ENCODE measurements around the gene MST1. TPM values are rescaled to one million over a fixed set of nuclear protein-coding genes. Genes with fewer than 3 reads are reported as not detected.

MST1 gene
- total and polyA plus RNA-seq, 2 donors (not counting 1 experiment from before 2014, with no cell fraction given): 3.5 to 6.6 TPM

- H3K36me3 ChIP-seq (ENCODE audit: control insufficient read depth, insufficient read depth, low read length): no peaks in the 10 kb centered on the region
- DNase-seq (ENCODE audit: low read depth in 2 of 2): no peak
- H3K27me3 ChIP-seq (ENCODE audit: control insufficient read depth, insufficient read depth, low read length): no peaks in the 10 kb centered on the region
- H3K4me1 ChIP-seq (ENCODE audit: control insufficient read depth, extremely low read depth, insufficient read depth, low read length): no peaks in the 10 kb centered on the region
- no peak overlapping the region for H3K27ac ChIP-seq (ENCODE audit: insufficient read depth, low read length)
- H3K79me2 ChIP-seq (ENCODE audit: control insufficient read depth, insufficient read depth, low read length): no peaks in the 10 kb centered on the region
- no peak for TF ChIP-seq EZH2 (IDR thresholded peaks at IDR 0.05; ENCODE audit: low read length, missing control alignments)
- no peaks in the 10 kb centered on the region for H4K20me1 ChIP-seq (ENCODE audit: control insufficient read depth, extremely low read depth, insufficient read depth, low read length)
- H3K4me2 ChIP-seq (ENCODE audit: extremely low read depth, insufficient read depth, low read length): no peak overlapping the region
- H3K4me3 ChIP-seq (replicated peaks in 1 of 4; ENCODE audit: control extremely low read depth in 1 of 4, insufficient read depth in 1 of 4, low read depth in 3 of 4, low read length in 4 of 4): no peak overlapping the region
- no peak overlapping the region for H3K9ac ChIP-seq (ENCODE audit: insufficient read depth, low read length)
- no peaks in the 10 kb centered on the region for H3K9me3 ChIP-seq (ENCODE audit: control insufficient read depth, insufficient read depth, low read depth, low read length)
- no peak overlapping the region for H2AFZ ChIP-seq (ENCODE audit: low read length)
Measured at GRCh38 chr3:49654955-49655556, 34.2 kb downstream of the MST1 start.

DNA sequence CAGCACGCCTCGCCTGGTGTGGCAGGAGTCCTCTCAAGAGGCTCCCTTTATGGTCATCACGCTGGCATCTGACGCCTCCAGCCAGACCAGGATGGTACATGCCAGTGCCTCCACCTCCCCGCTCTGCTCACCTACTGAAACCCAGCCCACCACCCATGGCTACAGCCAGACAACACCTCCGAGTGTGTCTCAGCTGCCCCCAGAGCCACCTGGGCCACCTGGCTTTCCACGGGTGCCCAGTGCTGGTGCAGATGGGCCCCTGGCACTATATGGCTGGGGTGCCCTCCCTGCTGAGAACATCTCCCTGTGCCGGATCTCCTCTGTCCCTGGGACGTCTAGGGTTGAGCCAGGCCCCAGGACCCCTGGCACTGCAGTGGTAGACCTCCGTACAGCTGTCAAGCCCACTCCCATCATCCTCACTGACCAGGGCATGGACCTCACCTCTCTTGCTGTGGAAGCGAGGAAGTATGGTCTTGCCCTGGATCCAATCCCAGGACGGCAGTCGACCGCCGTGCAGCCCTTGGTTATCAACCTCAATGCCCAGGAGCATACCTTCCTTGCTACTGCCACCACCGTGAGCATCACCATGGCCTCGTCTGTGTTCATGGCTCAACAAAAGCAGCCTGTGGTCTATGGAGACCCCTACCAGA is 35.0 kb downstream of the MST1 start:
- Histone ChIP-seq H3K9me3 (ENCODE audit: control insufficient read depth, insufficient read depth, low read depth, low read length) (no peaks in the 10 kb centered on the region), H3K27me3 (ENCODE audit: control insufficient read depth, insufficient read depth, low read length) (no peaks in the 10 kb centered on the region), H4K20me1 (ENCODE audit: control insufficient read depth, extremely low read depth, insufficient read depth, low read length) (no peaks in the 10 kb centered on the region), H3K4me1 (ENCODE audit: control insufficient read depth, extremely low read depth, insufficient read depth, low read length) (no peaks in the 10 kb centered on the region), H3K79me2 (ENCODE audit: control insufficient read depth, insufficient read depth, low read length) (no peaks in the 10 kb centered on the region), H3K4me3 (replicated peaks in 1 of 4; ENCODE audit: control extremely low read depth in 1 of 4, insufficient read depth in 1 of 4, low read depth in 3 of 4, low read length in 4 of 4) (no peak overlapping the region), H3K9ac (ENCODE audit: insufficient read depth, low read length) (no peak overlapping the region), H3K4me2 (ENCODE audit: extremely low read depth, insufficient read depth, low read length) (no peak overlapping the region), H3K27ac (ENCODE audit: insufficient read depth, low read length) (no peak overlapping the region), H3K36me3 (ENCODE audit: control insufficient read depth, insufficient read depth, low read length) (no peaks in the 10 kb centered on the region), H2AFZ (ENCODE audit: low read length) (no peak overlapping the region)
- DNase-seq (ENCODE audit: low read depth in 2 of 2): no peak
- no peak for TF ChIP-seq EZH2 (IDR thresholded peaks at IDR 0.05; ENCODE audit: low read length, missing control alignments)
- TF ChIP-seq, protein P1, sequence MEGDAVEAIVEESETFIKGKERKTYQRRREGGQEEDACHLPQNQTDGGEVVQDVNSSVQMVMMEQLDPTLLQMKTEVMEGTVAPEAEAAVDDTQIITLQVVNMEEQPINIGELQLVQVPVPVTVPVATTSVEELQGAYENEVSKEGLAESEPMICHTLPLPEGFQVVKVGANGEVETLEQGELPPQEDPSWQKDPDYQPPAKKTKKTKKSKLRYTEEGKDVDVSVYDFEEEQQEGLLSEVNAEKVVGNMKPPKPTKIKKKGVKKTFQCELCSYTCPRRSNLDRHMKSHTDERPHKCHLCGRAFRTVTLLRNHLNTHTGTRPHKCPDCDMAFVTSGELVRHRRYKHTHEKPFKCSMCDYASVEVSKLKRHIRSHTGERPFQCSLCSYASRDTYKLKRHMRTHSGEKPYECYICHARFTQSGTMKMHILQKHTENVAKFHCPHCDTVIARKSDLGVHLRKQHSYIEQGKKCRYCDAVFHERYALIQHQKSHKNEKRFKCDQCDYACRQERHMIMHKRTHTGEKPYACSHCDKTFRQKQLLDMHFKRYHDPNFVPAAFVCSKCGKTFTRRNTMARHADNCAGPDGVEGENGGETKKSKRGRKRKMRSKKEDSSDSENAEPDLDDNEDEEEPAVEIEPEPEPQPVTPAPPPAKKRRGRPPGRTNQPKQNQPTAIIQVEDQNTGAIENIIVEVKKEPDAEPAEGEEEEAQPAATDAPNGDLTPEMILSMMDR (conservative IDR thresholded peaks at IDR 0.05 in 1 of 2, IDR thresholded peaks at IDR 0.05 in 1 of 2; ENCODE audit: low read depth in 1 of 2, low read length in 2 of 2): no peak

DNA sequence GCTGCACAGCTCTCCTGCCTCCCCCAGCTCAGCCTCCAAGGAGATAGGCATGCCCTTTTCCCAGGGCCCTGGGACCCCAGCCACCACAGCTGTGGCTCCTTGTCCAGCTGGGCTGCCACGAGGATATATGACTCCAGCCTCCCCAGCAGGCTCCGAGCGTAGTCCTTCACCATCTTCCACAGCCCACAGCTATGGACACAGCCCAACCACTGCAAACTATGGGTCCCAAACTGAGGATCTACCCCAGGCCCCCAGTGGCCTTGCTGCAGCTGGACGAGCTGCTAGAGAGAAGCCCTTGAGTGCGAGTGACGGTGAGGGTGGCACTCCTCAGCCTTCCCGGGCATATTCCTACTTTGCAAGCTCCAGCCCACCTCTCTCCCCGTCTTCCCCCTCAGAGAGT is 35.7 kb downstream of the MST1 start:
- Histone ChIP-seq H3K27ac (ENCODE audit: insufficient read depth, low read length) (no peak overlapping the region), H2AFZ (ENCODE audit: low read length) (no peak overlapping the region), H3K79me2 (ENCODE audit: control insufficient read depth, insufficient read depth, low read length) (no peaks in the 10 kb centered on the region), H3K9me3 (ENCODE audit: control insufficient read depth, insufficient read depth, low read depth, low read length) (no peaks in the 10 kb centered on the region), H3K36me3 (ENCODE audit: control insufficient read depth, insufficient read depth, low read length) (no peaks in the 10 kb centered on the region), H3K4me3 (replicated peaks in 1 of 4; ENCODE audit: control extremely low read depth in 1 of 4, insufficient read depth in 1 of 4, low read depth in 3 of 4, low read length in 4 of 4) (no peak overlapping the region), H4K20me1 (ENCODE audit: control insufficient read depth, extremely low read depth, insufficient read depth, low read length) (no peaks in the 10 kb centered on the region), H3K4me1 (ENCODE audit: control insufficient read depth, extremely low read depth, insufficient read depth, low read length) (no peaks in the 10 kb centered on the region), H3K9ac (ENCODE audit: insufficient read depth, low read length) (no peak overlapping the region), H3K27me3 (ENCODE audit: control insufficient read depth, insufficient read depth, low read length) (no peaks in the 10 kb centered on the region), H3K4me2 (ENCODE audit: extremely low read depth, insufficient read depth, low read length) (no peak overlapping the region)
- DNase-seq (ENCODE audit: low read depth in 2 of 2): no peak
- TF ChIP-seq, protein P1 (conservative IDR thresholded peaks at IDR 0.05 in 1 of 2, IDR thresholded peaks at IDR 0.05 in 1 of 2; ENCODE audit: low read depth in 1 of 2, low read length in 2 of 2): no peak
- TF ChIP-seq EZH2 (IDR thresholded peaks at IDR 0.05; ENCODE audit: low read length, missing control alignments): no peak
